H1 (cell line): ENCODE data around the gene BTN2A1. TPM values are rescaled to one million over a fixed set of nuclear protein-coding genes. Genes with fewer than 3 reads are reported as not detected.

Experiments used
- JUND ChIP-seq: IDR thresholded peaks from 2 replicates; pipeline ENCODE4 v1.6.1; 2011; ENCODE audit warnings: mild to moderate bottlenecking, improper control_type of control experiment, low read length
- RAD21 ChIP-seq, 2 experiments: IDR thresholded peaks in 1 of 2; conservative IDR thresholded peaks in 1 of 2; 2 replicates each; pipeline ENCODE4 v1.6.1; 2011; ENCODE audit warnings: low read depth in 2 of 2, low read length in 2 of 2, improper control_type of control experiment in 1 of 2, inconsistent platforms in 1 of 2, mild to moderate bottlenecking in 1 of 2, moderate library complexity in 1 of 2
- polyA plus RNA-seq, 7 experiments: library from polyadenylated mRNA; depleted of rRNA in 3 of 7; stranded (reverse) in 5 of 7; unstranded in 2 of 7; fragments of >200 nt in 5 of 7; fragments of 200-250 nt in 2 of 7; gene quantifications; 1 replicate in 5 of 7; 2 replicates in 1 of 7; 4 replicates in 1 of 7; pipeline versions ENCODE4 v1.2.1 to v1.2.3, GENCODE V29; 2011 to 2013; ENCODE audit warnings: missing spikeins in 2 of 7, mixed read lengths in 2 of 7
- total RNA-seq: library from RNA; stranded (reverse); fragmentation: NEBNext Ultra II Directional; extraction: Animal tissue kit (Norgen Biotek cat#: 25700); gene quantifications from 2 replicates; pipeline ENCODE4 v1.2.1, GENCODE V29; 2021
- TF ChIP-seq, protein P1 (sequence below), 3 experiments: IDR thresholded peaks; 1 replicate in 2 of 3; 2 replicates in 1 of 3; pipeline versions ENCODE4 v1.5.1 to v1.6.1; 2011; ENCODE audit warnings: low read length in 3 of 3, mild to moderate bottlenecking in 3 of 3, inconsistent platforms in 2 of 3, low read depth in 1 of 3, moderate library complexity in 1 of 3; ENCODE audit not compliant: insufficient read depth in 1 of 3; ENCODE audit errors: control extremely low read depth in 1 of 3

BTN2A1 gene
- total and polyA plus RNA-seq, 2 of the 8 experiments (the other 6 are each of a cell fraction or from before 2014, with no cell fraction given): 8.7 to 11.0 TPM

DNA sequence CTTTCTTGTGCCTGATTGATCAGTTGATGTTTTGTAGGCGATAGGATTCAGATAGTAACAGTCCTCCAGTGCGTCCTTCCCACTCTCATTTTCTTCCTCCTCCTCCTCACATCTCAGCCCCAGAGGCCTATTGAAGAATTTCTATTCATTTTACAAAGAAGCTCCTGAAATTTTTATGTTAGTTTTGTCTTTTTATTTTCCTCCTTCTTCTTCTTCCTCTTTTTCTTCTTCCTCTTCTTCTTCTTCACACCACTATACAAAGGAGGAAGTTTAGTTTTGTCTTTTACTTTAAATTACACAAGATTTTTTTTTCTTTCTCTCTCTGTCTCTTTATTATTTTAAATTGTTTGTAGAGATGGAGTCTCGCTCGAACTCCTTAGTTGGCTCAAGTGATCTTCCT is 19.1 kb downstream of the BTN2A1 start (continued):
- no peak for TF ChIP-seq RAD21 (IDR thresholded peaks at IDR 0.05 in 1 of 2, conservative IDR thresholded peaks at IDR 0.05 in 1 of 2; ENCODE audit: low read depth in 2 of 2, low read length in 2 of 2)
- no peak for TF ChIP-seq JUND
- TF ChIP-seq, protein P1, sequence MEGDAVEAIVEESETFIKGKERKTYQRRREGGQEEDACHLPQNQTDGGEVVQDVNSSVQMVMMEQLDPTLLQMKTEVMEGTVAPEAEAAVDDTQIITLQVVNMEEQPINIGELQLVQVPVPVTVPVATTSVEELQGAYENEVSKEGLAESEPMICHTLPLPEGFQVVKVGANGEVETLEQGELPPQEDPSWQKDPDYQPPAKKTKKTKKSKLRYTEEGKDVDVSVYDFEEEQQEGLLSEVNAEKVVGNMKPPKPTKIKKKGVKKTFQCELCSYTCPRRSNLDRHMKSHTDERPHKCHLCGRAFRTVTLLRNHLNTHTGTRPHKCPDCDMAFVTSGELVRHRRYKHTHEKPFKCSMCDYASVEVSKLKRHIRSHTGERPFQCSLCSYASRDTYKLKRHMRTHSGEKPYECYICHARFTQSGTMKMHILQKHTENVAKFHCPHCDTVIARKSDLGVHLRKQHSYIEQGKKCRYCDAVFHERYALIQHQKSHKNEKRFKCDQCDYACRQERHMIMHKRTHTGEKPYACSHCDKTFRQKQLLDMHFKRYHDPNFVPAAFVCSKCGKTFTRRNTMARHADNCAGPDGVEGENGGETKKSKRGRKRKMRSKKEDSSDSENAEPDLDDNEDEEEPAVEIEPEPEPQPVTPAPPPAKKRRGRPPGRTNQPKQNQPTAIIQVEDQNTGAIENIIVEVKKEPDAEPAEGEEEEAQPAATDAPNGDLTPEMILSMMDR (IDR thresholded peaks at IDR 0.05; ENCODE audit: control extremely low read depth in 1 of 3, insufficient read depth in 1 of 3, low read depth in 1 of 3, low read length in 3 of 3): no peak
